GM21717 (cell line): Measurements from ENCODE around the gene PRDM16.

Experiments used
- ATAC-seq: cut with Tn5 transposase; IDR thresholded peaks from one replicate; pipeline ENCODE4 v1.9.1; 2021; ENCODE audit warnings: mild to moderate bottlenecking, moderate library complexity; ENCODE audit not compliant: unreplicated experiment

The PRDM16 gene

DNA sequence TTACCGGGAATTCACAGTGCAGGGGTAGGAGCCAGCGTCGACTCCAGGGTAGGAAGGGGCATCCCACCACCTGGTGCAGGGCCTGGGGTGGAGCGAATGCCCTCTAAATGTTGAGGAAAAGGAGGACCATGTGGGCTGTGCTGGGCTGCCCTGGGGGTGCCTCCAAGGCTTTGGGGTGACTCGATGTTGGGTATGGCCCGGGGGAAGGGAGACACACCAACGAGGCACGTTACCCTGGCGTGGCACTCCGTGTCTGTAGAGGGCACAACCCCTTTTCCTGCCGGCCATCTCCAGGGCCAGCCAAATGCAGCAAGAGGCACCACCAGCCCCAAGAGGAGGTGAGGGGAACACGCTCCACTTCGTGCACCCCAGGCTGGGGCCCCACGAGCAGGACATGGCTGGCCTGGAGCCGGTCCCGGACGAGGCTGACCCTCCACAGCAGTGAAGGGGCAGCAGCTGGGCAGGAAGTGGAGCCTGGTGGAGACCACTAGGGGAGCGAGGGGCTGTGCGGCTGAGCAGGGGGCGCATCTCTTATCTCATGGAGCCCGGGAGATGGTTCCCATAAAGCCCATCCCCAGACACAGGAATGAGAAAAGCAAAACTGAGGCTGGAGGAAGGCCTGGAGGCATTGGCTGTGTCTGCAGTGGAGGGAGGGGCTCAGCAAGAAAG is 36.5 kb upstream of the PRDM16 start:
- ATAC-seq: no peak

DNA sequence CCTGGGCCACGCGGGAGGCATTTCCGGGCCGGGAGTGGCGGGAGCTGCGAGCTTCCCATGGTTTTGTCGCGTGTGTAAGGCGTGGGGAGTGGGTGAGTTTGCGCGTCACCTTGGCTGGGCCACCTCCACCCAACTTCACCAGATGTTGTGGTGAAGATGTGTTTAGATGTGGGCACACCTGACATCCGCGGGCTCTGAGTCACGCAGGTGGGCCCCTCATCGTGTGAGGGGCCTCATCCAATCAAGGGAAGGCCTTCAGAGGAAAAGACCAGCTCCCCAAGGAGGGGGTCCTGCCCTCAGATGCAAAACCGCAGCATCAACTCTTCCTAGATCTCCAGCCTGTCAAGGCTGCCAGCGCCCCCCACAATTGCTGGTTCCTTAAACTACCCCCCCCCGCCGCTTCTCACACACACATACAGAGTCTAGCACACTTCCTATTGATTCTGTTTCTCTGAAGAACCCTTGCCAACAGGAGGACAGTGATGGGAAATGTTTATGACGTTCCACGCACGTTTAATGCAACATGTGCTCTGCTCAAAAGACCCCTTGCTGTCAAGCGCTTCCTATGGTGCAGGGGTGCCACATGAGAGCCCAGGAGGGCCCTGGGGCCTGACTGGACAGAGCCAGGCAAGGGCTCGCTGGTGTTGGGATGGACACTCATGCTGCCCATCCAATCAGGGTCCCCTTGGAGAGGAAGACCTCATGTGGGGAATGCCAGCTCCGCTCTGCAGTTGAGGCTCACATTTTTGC is 35.8 kb upstream of the PRDM16 start:
- ATAC-seq: no peak

DNA sequence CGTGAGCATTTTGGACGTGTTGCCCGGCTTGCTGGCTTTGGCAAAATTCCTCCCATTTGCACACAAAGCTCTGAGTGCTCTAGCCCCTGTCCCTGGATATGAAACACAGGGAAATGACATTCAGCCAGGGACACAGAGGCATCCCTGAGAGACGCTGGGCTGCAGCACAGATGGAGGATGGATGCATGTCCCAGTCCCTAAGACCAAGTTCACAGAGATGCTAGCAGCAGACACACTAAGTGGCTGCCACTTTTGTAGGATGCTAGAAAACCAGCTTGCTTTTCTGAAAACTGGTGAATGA is 35.3 kb upstream of the PRDM16 start:
- no peak for ATAC-seq

DNA sequence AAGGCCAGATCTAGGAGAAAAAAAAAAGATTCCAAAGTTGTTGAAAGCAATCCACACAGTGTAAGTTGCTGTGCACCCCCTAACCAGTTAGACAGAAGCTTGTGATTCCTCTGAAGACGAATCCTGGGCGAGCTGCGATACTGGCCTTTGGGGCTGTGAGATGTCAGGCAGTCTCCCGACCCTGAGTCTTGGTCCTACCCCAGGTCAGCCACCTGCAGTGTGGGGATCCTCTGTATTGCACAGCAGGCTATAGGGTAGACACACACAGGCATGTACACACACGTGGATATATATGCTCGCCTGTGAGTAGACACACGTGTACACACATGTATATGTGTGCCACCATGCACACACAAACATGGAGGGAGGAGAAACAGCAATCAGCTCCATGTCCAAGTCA is 34.8 kb upstream of the PRDM16 start:
- ATAC-seq: no peak

DNA sequence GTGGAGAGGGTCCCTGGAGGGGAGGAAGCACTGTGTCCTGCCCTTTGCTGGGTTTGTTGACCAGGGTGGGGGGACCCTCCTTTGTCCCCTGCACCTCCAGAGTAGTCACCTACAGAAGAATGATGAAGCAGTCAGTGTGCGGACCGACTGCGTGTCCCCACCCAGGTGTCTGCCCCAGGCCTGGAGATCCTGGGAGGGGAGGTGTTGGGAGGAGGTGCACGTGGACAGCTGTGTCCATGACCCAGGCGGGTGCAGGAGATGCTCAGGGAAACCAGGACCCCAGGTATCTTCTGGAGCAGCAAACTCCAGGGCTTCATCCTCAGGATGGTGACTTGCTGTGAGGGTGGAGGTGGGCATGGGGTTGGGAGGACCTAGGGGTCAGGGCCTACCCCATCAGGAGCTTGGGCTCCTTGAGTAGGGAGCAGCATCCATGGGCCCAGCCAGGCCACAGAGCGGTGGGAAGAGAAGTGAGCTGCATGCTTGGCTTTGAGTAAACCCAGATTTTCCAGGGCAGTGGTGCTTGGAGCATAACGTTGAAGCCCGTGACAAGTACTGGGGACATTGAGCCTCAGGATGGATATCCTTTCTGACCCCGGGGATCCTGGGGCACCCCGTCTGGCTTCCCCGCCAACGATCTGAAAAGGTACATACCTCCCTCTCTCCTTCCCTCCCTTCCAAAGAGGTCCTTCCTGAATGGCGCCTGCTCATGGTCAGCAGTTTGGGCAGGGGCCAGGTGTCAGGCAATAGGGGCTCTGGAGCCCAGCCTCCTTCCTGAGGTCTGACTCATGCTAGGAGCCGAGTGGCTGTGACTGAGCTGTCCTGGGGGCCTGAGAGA is 34.1 kb upstream of the PRDM16 start:
- ATAC-seq: no peak

DNA sequence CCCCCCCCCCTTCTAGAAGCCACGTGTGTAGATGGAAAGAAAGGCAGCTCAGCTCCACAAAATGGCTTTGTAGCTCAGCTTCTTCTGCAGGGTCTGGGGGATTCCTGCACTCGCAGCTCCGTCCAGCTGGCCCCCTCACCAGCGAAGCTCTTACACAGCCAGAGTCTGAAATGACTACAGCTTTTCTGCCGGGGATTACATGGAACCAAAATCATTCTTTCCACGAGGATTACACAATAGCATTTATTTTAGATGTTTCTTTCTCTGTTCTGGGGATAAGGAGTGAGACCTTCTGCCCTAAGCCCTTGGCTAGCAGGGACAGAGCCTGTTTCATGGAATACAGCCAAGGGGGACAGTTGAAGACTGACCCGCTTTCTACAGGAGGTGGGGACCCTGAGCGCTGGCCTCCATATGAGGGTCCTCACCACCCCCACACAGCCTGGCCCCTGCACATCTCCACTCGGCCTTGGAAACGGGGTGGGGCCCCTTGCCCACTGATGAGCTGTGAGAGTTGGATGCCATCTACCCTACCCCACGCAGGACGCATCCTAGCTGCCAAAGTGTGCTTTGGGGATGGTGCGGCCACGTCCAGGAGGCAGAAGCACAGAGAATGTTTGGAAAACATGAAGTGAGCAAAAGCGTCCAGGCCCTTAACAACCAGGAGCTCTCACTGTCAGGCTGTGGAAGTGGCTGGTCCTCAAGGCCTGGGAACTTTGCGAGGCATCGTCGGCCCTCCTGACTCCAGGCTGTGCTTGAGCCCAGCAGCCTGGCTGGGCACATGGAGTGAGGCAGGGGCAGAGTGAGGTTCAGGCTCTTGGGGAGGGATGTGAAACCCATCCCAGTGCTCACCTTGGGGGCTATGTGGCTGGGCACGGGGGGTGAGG is 33.2 kb upstream of the PRDM16 start:
- no peak for ATAC-seq

DNA sequence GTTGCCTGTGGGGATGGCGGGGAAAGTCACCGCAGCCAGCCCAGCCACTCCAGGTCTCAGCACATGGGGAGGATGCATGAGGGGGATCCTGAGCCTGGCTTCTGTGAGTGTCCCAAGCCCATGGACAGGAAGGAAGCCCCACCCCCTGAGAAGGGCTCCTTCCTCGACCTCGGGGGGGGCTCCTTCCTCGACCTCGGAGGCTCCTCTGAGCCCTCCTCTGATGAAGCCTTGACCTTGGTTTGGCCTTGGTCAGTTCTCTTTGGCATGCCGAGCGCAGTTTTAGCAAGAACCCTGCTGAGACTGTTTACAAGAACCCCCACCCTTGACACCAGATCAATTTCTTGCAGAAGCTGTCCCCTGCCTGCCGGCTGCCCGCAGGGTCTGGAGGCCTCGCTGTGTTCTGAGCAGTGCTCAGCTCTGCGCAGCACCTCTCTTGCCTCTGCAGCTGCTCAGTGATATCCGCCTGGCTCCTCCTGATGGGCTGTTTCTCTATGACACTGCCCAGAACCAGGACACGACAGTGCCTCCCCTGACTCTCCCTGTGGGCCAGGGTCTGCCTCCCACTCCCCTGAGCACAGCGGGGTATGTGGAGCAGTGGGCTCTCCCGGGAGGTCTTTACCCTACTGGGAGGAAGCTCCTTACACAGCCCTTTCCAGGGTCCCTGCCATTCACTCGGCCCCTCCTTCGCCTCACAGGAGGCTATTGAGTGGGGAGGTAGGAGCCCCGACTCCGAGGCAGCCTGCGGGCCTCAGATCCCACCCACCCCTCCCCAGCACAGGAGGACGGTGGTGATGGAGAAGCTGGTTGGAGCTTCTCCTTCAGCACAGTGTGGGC is 32.3 kb upstream of the PRDM16 start:
- ATAC-seq: no peak

DNA sequence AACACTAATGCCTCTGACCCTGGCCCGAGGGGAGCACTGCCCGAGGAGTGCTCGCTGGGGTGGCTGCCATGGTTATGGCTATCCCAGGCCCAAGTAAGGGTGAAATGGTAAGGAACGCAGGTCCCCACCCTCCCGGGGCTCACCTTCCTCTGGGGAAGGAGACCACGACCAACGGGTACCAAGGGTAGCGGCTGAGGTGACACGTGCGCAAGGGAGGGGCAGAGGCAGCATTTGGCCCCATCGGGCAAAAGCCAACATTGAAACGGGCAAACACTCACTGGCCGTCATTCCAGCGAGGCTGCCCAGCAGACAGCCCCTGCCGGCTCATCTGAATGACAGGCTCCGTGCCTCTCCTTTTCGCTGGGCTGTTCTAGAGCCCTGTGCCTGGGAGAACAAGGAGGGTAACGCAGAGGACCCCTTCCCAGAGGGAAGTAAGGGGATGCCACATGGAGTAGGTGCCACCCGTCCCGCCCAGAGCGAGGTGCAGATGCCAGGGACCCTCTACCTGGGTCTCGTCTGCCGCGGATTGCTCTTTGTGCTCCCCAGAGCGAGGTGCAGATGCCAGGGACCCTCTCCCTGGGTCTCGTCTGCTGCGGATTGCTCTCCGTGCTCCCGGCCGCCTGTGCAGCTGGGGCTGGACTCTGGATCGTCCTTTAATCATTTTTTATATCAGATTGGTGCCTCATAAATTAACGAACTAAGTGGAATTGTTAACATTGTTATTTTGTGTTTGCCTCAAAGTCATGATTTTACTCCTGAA is 31.5 kb upstream of the PRDM16 start:
- no peak for ATAC-seq

DNA sequence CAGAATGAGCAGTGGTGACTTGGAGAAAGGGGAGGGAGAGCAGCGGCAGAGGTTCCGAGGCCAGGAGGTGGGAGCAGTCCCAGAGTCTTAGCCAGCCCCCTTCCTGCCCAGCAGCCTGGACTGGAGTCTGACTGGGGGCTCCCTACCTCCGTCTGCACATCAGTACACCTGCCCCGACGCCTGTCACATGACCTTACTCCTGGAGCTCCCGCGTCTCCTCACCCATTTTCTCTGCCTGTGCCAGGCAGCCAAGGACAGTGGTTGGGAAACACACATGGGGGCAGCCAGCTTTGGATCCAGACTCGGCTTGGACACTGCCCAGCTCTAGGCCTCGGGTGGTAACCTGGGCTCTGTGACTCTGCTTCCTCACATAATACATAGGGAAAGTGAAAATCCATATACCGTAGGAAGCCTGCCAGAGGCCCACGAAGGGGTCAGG is 30.9 kb upstream of the PRDM16 start:
- no peak for ATAC-seq

DNA sequence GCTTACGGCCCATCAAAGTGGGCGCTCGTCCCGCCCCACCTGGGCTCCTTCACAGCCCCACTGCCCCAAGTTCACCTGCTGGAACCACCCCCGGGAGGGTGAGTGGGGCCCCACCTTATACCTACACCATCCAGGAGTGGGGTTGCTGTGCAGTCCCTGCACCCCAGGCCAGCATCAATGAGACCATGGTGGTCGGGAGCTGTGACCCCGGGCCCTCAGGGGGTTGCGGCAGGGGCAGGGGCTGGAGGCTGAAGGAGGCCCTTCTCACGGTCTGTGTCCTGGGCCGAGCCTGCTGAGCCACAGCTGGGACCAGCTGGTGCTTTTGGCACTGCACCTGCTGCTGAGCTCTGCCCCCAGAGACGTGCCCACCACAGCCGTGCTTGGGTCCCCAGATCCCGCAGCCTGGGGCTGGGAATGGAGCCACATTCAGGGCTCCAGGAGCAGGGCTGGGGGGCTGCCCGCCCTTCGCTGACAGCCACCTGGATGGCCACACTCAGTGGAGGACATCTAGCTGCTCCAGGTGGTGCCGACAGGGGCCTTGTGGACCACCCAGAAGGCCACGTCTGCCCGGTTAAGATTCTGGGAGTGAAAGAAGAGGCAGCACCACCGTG is 30.3 kb upstream of the PRDM16 start:
- ATAC-seq: no peak

DNA sequence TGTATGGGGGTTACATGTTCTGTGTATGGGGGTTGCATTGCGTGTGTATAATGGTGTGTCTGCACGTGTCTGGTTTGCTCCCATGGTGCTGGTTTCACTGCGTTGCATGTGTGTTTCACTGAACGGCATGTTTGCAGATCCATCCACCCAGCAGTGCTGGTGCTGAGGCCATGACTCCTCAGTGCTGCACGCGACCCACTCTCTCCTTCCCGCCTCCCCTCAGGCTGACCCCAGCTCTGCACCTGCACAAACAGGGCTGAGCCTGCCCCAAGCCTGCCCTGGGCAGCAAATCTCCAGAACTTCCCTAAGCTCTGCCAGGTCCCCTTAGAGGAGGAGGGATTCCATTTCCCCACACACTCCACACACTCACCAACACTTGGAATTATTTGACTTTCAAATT is 29.0 kb upstream of the PRDM16 start:
- no peak for ATAC-seq

DNA sequence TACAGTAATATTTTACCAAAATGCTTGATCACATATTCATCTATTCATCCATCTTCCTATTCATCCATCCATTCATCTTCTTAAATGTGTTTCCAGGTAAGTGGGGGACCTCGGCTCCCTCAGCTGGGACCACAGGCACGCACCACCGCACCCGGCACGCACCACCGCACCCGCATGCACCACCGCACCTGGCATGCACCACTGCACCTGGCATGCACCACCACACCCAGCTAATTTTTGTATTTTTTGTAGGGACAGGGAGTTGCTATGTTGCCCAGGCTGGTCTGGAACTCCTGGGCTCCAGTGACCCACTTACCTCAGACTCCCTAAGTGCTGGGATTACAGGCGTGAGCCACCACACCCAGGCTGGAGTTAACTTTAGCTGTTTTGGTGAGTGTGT is 26.5 kb upstream of the PRDM16 start:
- ATAC-seq: no peak

DNA sequence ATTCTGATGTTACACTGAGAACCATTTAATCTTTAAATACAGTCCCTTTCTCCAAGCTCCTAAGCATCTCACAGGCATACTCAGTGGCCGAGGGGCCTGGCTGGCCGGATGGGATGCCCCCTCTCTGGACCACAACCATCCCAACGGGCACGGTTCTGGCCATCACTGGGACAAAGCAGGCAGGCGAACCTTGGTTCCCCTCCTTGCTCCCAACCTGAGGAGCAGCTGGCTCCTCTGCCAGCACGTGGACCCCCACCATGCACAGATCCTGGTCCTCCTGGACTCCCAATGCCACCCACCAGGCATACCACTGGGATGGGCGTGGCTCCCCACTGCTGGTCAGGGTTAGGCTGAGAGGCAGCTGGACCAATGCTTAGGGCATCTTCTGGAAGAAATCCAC is 19.8 kb upstream of the PRDM16 start:
- ATAC-seq: no peak

DNA sequence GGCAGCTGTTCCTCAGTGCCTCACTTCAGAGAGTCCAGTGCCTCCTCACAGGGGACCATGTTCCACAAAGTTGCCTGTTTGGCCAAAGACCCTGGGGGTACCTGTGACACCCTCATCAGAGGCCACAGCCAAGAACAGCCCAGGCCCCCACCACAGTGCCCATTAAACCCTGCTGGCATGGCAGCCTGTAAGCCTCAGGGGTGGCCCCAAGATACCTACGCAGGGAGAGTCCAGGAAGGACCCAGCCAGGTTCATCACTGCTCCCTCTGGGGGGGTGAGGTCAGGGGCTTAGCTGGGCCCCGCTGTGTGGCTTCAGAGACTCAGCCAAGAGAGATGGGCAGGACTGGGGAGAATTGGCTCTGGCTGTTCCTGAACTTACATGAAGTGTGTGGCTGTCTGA is 19.1 kb upstream of the PRDM16 start:
- ATAC-seq: no peak

DNA sequence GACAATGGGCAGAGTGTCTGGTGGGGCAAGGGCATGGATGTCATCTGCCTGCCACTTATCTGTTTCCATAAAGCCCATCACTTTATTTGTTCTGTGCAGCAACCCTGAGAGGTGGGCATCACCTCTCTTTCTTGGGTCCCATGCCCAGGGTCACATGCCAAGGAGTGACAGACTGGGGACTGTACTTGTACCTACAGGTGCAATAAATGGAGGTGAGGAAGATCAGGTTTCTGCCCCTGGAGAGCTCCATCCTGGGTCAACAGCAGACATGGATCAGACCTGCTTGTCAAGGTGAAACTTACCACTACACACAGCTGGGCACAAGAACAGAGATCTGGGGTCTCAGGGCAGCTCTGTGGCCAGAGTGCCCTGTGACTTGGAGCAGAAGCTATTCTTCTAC is 18.4 kb upstream of the PRDM16 start:
- ATAC-seq: no peak

DNA sequence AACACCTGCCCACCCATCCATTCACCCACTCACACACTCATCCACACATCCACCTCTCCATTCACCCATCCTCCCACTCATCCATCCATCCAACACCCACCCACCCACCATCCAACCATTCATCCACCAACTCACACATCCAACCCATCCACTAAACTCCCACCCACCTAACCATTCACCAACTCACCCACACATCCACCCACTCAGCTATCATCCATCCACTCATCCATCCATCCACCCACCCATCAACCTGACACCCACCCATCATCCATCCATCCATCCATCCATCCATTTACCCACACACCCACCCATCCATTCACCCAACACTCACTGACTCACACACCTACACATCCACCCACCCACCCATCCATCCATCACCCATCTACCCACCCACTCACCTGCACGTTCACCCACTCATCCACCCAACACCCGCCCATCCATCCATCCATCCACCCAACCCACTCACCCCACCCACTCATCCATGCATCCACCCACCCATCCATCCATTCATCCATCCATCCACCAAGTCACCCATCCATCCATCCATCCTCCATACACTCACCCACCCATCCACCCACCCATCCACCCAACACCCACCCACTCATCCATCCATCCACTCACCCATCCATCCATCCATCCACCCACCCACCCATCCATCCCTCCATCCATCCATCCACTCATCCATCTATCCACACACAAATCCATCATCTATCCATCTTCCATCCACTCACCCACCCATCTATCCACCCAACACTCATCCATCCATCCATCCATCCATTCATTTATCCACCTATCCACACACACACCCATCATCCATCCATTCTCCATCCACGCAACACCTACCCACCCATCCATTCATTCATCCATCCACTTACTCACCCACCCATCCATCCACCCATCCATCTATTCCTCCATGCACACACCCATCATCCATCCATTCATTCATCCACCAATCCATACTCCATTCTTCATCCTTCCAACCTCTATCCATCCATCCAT is 17.4 kb upstream of the PRDM16 start:
- no peak for ATAC-seq

DNA sequence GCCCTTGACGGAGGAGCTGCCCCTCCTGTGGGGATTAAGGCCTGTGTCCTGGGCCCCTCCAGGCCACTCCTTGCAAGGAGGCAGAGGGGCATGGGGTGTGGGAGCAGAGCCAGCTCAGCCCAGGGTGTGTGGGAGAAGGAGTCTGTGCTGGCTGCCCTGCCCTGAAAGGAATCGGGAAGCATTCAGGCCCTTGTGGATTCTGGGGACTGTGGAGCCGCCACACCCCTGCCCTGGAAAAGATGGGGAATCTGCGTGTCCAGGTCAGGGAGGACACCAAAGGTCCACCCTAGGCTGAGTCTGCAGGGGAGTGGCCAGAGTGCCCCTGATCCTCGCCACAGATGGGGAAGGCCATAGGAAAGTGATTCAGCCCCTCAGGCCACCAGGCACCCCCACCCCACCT is 16.5 kb upstream of the PRDM16 start:
- ATAC-seq: no peak
